ENCODE measurements around the gene PEX26.

DNA sequence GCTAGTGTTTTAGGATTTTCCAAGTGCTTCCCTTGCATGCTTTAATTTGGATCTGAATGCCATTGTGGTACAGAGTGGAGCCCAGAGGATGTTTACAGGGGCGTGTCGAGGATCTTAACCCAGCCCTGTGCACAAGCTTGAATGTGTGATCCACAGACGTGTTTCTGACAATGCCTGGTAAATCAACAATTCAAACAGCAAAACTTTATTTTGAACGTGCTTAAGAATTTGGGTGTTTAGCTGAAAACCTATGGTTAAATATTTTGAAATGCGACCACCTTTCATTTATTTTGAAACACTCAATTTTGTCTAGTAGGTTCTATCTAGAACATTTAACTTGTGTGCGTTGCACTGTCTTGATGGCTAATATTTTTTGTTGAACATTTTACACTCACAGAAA, 34.6 kb downstream of the PEX26 start:
- TF ChIP-seq, protein P1, sequence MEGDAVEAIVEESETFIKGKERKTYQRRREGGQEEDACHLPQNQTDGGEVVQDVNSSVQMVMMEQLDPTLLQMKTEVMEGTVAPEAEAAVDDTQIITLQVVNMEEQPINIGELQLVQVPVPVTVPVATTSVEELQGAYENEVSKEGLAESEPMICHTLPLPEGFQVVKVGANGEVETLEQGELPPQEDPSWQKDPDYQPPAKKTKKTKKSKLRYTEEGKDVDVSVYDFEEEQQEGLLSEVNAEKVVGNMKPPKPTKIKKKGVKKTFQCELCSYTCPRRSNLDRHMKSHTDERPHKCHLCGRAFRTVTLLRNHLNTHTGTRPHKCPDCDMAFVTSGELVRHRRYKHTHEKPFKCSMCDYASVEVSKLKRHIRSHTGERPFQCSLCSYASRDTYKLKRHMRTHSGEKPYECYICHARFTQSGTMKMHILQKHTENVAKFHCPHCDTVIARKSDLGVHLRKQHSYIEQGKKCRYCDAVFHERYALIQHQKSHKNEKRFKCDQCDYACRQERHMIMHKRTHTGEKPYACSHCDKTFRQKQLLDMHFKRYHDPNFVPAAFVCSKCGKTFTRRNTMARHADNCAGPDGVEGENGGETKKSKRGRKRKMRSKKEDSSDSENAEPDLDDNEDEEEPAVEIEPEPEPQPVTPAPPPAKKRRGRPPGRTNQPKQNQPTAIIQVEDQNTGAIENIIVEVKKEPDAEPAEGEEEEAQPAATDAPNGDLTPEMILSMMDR (IDR thresholded peaks at IDR 0.05; ENCODE audit: poor library complexity, severe bottlenecking): no peak
- no peak for TF ChIP-seq POLR2AphosphoS5 (IDR thresholded peaks at IDR 0.05)
- no peak for TF ChIP-seq TAF1 (IDR thresholded peaks at IDR 0.05; ENCODE audit: low read depth)
- TF ChIP-seq EP300 (conservative IDR thresholded peaks at IDR 0.05; ENCODE audit: poor library complexity, severe bottlenecking): no peak
- TF ChIP-seq SMC3 (conservative IDR thresholded peaks at IDR 0.05; ENCODE audit: poor library complexity): no peak
- no peak for TF ChIP-seq EZH2 (IDR thresholded peaks at IDR 0.05; ENCODE audit: borderline replicate concordance, insufficient read depth, low read length, poor library complexity, severe bottlenecking)

Measured in neural cell (in vitro differentiated cells).